ENCODE measurements around the gene ANAPC5.
"Not testable (repeated sequence)": the region's sequence is repeated elsewhere in the genome, so short reads cannot be mapped to it uniquely, and the experiment has no call there.

ANAPC5 gene

DNA sequence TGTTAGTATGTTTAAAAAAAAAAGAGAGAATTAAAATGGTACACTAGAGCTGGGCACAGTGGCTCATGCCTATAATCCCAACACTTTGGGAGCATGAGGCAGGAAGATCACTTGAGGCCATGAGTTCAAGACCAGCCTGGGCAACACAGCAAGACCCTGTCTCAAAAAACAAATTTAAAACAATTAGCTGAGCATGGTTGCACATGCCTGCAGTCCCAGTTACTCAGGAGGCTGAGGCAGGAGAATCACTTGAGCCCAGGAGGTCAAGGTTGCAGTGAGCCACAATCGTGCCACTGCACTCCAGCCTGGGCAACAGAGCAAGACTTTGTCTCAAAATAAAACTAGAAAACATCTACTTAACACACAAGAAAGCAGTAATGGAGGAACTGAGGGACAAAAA, 42.0 kb downstream of the ANAPC5 start:
- DNase-seq (ENCODE audit: low read depth): not testable (repeated sequence)

DNA sequence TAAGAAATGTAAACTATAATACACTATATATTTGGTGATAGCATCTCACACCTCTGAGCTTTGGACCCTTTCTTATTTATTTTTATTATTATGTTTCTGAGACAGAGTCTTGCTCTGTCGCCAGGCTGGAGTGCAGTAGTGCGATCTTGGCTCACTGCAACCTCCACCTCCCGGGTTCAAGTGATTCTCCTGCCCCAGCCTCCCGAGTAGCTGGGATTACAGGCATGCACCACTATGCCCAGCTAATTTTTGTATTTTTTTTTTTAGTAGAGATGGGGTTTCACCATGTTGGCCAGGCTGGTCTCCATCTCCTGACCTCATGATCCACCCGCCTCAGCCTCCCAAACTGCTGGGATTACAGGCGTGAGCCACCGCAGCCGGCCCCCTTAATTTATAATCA, 44.8 kb downstream of the ANAPC5 start:
- DNase-seq (ENCODE audit: low read depth): not testable (repeated sequence)

DNA sequence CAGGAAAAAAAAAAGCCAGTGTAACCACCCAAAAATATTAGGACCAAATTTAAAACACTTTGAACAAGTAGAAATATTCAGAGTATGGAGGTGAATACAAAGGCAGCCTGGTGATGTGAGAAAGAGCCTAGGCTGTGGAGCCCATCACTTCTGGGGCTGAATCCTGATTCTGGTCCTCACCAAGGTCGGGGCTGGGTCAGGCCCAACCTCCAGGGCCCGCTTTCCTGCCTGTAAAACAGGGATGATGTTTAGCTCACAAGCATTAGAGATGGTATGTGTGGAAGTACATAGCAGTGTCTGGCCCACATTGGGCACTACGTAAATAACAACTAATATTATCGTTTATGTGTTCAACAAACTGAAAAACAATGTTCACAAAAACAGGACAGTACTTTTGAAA, 47.9 kb downstream of the ANAPC5 start:
- DNase-seq (ENCODE audit: low read depth): no peak

DNA sequence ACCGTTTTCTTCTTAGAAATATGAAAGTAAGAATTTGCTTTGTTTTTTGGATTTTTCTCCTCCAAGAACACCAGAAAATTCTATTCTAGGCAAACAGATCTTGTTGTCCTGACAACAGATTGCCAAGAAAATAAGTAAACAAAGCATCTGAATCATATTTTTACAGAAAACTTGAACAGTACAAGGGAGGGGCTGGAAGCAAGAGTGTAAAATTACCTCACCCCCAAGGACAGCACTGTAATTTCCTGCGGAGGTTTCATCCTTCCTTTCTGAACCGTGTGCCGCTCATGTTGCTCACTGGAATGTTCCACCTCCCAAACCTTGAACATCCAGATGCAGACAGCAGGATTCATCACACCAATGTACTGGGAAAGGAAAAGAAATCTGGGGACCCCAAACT, 50.3 kb downstream of the ANAPC5 start:
- DNase-seq (ENCODE audit: low read depth): no peak

DNA sequence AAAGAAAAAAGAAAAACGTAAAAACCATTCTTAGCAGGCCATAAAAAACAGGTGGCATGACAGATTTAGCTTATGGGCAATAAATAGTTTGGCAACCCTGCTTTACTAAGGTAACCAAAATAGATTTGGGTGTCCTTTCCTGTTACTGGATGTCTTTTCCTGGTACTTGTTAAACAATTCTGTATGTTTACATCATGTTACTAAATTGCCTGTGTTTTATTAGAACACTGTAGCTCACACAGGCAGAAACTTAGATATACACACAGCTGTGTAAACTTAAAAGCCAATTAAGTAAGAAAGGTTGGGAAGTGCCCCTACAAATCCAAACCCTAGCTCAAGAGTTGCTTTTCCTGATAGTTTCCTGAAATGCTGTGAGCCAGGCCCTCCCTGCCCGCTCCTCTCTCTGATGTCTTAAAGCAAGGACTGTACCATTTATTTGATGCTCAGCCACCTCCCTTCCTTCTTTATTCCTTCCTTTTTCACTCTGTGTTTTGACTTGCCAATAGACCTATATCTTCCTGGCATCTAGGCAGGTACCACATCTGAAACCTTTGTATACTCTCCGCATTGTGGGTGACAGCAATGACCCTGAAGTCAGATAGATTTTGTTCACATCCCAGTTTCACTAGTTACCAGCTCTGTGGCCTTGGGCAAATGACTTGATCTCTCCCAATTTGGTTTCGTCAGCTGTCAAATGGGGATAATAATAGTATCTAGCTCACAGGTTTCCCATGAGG, 52.0 kb downstream of the ANAPC5 start:
- DNase-seq (ENCODE audit: low read depth): no peak

DNA sequence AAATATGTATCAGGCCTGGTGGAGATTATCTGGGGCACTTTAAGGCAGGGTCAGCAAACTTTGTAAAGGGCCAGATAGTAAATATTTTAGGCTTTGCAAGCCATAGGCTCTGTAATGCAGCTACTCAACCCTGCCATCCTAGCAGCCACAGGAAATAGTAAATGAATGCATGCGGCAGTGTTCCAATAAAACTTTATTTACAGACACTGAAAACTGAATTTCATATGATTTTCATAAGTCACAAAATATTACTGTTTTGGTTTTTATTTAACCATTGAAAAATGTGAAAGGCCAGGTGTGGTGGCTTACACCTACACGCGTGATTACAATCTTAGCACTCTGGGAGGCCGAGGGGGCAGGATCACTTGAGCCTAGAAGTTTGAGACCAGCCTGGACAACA, 52.5 kb downstream of the ANAPC5 start:
- DNase-seq (ENCODE audit: low read depth): no peak

DNA sequence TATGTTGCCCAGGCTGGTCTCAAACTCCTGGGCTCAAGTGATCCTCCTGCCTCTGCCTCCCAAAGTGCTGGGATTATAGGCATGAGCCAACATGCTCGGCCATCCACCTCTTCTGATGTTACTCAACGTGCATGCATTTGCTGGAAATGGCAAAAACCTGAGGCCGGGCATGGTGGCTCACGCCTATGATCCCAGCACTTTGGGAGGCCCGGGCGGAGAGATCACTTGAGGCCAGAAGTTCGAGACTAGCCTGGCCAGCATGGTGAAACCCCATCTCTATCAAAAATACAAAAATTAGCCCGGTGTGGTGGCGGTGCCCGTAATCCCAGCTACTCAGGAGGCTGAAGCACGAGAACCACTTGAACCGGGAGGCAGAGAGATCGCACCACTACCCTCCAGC, 53.8 kb downstream of the ANAPC5 start:
- not testable (repeated sequence) for DNase-seq (ENCODE audit: low read depth)

DNA sequence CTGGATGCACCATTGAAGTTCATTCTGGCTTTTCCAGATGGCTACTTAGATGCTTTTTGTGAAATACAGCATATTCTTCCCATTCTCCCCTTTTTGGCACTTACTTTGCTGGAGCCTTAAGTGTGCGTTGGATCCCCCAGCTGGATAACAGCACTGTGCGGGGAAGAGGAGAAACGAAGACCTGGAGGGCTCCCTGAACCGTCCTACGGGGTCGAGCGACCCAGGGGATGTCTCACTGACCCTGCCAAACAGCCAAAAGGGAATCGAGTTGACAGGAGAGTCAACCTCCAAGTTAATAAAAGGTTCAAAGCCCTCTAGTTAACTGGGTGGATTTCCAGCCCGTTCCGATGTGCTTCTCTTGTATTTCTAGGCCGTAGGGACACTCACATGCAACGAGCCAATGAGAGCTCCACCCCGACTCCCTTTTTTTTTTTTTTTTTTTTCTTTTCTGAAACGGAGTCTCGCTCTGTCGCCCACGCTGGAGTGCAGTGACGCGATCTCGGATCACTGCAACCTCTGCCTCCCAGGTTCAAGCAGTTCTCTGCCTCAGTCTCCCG, 54.7 kb downstream of the ANAPC5 start:
- DNase-seq (ENCODE audit: low read depth): no peak

DNA sequence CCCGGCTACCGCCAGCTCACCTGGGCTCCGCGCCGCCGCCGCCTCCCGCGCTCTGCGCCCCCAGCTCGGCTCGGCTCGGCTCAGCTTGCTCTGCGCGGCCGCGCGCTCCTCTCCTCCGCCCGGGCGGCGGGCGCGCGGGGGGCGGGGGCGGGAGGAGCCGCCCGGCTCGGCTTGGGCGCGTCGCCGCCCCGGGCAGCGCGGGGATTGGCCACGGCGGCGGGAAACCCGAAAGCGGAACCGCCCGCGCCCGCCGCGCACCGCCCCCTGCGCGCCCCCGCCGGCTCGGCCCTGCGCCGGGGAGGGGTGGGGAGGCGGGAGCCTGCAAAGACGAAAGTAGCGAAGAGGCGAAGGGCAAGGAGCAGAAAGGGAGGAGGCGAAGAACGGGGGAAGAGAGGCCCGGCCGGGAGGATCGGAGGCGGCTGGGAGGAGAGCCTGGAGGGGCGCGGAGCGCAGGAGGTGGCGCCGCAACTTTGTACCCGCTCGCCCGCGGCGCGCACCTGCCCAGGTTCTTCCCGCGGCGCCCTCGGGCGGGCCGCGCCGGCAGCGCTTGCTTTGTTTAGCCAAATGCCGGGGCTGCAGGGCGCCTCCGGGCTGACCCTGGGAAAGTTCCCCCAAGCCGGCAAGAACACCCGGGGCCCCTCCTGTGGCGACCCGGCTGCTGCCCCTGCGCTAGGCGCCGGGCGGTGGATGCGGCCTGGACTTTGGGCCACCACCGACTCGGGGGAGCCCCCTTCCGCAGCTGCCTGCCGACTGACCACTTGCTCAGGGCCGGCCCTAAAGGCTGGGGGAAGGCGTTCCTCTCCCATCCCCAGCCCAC, 55.4 kb downstream of the ANAPC5 start, which contains the start of gene CAMKK2:
Gene CAMKK2 (minus strand): TSS at position 92 of the 817 bp plus-strand sequence. CDS start 22,183 bp downstream, outside the sequence.
- peak; percentile 77 for DNase-seq (ENCODE audit: low read depth)

DNA sequence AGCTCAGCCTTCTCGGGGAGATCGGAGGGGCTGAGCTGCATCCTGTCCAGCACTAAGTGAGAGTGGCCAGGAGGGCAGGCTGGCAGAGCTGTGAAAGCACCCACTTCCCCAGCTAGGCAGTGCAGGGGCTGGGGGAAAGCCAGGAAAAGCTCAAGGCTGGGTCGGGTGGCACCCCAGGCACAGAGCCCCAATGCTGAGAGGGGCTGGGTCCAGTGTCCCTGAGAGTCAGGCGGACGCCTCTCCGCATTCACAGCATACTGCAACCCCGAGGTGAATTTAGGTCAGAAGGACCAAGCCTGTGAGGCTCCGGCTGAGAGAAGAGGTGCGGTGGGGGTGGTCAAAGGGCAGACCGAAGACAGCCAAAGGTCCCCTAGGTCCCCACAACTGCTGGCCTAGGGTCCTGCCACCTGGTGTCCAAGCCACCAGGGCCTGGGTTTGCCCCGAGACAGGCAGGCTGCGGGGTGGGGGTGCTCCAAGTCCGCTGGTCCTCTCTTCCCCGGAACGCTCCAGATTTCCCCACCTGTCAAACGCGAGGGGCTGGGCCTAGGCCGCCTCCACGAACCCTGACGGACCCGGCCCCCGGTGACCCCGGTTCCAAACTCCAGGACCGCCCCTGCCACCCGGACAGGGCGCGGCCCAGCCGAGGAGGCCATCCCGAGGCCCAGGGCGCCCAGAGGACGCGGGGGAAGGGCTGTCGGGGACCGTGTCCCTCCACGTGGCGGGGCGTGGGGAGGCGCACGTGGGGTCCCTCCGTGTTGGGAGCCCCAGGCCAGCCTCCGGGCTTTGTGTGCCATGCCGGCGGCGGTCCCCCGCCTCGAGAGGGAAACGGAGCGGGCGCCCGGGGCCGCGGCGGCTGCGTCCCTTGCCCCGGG, 56.2 kb downstream of the ANAPC5 start:
- DNase-seq (ENCODE audit: low read depth): peak; percentile 6

DNA sequence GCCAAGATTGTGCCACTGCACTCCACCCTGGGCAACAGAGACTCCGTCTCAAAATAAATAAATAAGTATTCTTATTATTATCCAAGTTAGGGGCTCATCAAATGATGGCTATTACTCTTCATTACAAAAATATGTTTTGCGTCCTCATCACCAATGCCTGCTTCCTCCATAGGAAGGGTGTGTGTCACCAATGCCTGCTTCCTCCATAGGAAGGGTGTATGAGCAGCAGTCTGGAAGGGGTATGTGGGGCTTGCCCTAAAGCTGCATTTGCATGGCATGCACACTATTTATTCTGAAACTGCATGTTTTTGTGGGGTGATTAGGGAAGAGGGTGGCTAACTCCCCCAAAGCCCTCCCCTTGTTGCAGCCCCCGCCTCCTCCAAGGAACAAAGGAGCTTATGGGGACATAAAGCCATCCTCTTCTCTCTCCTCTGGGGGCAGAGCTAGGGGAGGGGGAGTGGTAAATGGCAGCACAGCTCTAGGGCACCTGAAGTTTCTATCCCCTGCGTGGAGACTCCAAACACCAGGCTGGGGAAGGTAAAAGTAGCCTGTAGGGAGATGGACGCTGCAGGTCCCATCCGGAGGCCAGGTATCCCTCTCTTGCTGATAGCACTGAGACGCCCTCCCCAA, 57.0 kb downstream of the ANAPC5 start:
- DNase-seq (ENCODE audit: low read depth): no peak

DNA sequence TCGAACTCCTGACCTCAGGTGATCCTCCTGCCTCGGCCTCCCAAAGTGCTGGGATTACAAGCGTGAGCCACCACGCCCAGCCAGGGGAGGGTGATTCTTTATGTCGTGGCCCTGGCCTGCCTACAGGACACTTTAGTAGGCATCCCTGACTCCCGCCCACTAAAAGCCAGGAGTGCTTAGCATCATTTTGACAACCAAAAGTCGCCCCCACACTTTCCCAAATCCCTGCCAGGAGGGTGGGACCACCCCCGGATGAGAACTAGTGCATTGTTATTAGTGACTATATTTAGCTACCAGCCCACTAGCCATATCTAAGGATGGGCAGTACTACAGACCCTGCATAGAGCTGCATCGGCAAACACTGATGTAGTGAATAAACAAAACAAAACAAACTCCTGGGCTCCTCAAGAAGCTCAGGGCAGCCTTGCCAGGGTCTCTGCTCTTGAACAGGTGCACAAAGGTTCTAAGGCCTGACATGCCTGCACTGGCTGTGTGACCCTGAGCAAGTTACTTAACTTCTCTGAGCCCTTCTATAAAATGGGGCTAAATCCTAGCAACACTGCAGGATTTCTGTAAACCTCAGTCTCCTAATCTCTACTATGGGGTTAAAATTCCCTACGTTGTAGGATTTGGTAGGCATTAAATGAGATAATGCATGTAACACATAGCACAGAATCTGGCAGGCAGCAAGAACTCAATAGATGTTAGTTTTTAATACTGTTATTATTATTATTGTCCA, 57.9 kb downstream of the ANAPC5 start:
- DNase-seq (ENCODE audit: low read depth): no peak

DNA sequence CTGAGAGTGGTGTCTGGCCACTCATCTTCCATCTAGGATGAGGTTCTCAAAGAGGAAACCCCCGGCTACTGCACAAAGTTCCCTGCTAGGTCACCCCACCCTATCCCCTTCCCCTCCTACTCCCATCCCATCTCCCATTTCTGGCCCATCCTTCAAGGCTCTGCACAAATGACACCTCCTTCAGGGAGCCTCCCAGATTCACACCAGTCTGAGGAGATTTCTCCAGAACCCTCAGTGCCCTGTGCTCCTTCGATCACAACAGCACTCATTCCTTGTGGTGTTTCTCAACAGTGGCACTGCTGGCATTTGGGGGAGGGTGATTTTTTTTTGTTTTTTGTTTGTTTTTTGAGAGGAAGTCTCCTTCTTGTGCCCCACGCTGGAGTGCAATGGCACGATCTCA, 58.6 kb downstream of the ANAPC5 start:
- no peak for DNase-seq (ENCODE audit: low read depth)

DNA sequence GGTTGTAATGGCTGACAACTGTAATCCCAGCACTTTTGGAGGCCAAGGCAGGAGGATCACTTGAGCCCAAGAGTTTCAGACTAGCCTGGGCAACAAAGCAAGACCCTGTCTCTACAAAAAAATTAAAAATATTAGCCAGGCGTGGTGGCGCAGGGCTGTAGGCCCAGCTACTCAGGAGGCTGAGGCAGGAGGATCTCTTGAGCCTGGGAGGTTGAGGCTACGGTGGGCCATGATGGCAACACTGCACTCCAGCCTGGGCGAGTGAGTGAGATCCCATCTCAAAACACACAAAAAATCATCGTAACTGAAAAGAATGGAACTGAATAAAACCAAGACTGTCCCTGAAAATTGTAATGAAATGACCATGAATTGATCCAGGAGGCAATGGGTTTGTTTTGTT, 61.8 kb downstream of the ANAPC5 start:
- DNase-seq (ENCODE audit: low read depth): no peak

DNA sequence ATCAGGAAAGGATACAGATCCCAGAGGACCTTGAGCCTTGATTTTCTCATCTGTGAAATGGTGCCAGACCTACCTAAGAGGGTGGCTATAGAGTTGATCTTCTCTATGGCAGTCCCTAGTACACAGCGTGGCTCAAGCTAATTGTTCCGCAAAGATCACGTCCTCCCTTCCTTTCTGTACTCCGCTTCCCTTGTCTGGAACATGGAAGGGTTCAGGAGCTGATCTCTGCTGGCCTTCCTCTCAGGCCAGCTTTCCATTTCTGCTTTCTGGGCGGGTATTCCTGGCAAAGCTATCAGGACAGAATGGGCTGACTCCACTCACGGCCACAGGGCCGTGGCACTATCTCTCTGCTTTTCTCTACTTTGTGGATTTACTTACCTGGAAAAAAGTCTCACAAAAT, 62.2 kb downstream of the ANAPC5 start:
- no peak for DNase-seq (ENCODE audit: low read depth)

DNA sequence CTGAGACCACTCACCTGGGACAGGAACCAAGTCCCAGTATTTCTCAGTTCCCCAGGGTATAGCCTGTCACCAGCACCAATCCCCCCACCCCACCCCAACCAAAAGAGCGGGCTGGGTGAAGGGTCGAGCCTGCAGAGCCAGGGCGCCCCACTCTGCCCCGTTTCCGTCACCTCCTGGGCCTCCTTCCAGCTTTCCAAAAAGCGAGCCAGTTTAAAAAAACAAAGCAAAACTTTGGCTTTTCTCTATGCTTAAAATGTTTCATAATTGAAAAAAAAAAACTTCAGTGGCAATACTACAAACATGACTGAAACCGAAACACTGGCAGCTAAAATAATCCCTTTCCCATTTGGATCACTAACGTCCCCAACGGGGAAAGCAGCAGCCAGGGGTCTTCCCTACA, 63.2 kb downstream of the ANAPC5 start:
- DNase-seq (ENCODE audit: low read depth): no peak

DNA sequence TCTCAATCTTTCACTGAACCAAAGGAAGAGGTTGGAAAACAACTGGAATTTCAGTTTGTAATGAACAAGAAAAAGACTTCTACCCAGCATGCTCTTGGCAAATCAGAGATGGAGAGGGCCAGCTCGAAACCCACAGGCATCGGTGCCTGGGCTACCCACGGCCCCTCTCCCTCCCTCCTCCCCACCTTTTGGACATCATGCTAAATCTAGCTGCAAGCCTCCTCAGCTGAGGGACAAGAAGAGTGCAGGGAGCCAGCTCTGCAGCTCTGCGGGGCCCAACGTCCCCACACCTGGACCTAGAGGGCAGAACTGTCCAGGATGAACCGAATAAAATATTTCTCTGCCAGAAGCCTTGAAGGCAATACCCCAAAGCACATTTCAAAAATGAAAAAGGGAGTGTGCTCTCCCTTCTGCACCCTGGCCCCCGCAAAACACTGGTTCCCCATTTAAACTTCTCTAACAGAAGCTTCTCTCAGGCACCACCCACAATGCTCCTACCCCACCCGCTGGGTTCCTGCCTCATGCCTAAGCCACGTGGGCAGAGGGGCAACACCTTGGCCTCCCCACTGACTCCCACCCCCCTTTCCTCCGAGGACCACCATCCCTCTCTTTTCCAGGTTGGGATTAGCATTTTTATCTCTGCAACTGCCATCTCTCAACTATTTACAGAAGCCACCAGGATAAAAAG, 63.9 kb downstream of the ANAPC5 start:
- DNase-seq (ENCODE audit: low read depth): no peak

DNA sequence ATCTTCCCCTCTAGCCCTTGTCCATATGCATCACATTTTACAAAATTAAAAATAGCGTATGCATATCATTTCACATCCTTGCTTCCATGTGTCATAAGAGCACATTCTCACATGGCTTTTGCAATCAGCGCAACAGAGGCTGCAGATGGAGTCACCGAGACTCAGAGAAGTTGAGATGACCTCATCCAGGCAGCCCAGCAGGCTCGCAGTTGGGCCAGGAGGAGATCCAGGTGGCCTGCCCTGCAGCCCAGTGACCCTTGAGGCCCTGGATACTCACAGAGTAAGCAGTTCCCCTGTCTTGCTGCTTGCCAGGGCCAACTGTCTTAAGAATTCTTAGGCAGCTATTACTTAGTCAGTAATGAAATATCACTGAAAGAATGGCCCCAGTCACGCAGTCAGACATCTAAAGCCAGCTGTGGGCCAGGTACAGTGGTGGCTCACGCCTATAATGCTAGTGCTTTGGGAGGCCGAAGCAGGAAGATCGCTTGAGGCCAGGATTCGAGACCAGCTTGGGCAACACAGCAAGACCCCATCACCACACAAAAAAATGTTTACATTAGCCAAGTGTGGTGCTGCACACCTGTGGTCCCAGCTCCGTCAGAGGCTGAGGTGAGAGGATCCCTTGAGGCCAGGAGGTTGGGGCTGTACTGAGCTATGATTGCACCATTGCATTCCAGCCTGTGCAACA, 64.8 kb downstream of the ANAPC5 start:
- DNase-seq (ENCODE audit: low read depth): no peak

DNA sequence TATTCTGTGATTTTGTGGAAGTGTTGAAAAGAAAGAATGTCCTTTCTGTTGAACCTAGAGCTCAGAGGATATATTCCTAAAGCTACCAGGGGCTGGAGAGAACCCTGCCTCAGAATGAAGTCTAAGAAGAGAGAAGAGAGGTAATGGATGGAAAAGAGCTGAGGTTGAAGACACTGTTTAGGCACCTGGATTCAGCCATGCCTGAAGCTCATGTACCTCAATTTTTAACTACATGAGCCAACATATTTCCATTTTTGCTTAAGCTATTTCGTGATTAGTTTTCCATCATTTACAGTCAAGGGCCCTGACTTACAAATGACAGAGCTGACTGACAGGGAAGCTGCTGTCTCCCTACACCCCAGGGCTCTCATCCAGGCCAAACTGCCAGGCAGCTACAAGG, 66.4 kb downstream of the ANAPC5 start:
- DNase-seq (ENCODE audit: low read depth): no peak

Measured in T-helper 22 cell (primary cell).